Measurements from ENCODE around the gene COL8A2.

The COL8A2 gene

DNA sequence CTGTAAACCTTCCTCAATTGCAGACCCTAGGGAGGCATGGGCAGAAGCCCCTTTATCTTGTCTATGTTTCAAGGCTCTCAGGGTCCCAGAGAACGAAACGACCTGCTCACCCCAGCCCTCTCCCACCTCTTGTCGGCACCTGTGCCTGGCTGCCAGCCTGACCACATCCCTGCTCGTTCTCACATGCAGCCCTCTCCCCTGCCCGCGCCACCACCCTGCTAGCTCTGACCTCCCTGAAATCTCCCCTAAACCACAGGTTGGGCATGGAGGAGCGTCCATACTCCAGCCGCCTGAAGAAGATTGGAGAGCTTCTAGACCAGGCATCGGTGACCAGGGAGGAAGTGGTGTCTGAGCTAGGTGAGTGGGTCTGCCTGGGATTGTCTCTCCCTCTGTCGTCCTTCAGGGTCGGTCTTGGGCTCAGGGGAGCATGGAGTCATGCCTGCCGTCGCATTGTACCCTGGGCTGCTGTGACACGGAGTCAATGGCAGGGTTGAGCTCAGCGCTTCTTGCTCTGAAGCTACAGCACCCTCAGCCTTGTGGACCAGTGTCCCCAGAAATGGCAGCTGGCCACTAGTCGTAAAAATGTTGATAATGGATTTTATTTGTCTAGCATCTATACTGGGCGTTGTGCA lies 32.7 kb downstream of the COL8A2 start:
- no peak for DNase-seq (ENCODE audit: low read depth, low spot score)

DNA sequence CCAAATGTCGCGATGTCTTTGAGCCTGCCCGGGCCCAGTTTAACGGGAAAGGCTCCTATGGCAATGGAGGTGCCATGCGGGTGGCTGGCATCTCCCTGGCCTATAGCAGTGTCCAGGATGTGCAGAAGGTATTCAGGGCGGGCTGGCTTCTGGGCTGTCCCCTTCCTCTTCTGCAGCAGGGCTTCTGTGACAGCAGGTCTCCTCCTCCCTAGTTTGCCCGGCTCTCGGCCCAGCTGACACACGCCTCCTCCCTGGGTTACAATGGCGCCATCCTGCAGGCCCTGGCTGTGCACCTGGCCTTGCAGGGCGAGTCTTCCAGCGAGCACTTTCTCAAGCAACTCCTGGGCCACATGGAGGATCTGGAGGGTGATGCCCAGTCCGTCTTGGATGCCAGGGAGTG lies 33.3 kb downstream of the COL8A2 start:
- no peak for DNase-seq (ENCODE audit: low read depth, low spot score)

DNA sequence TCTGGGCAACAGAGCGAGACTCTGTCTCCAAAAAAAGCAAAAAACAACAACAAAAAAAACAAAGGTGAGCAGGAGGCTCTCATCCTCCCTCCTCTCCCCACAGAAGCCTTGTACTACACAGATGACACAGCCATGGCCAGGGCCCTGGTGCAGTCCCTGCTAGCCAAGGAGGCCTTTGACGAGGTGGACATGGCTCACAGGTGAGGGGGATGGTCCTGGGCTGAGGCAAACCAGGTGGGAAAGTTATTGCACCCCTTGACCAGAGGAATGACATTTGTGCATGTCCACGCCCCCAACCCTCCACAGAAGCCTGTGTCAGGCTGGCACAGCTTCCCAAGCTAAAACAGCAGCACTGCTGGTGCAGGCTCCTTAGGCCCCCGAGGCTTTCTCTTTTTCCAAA lies 33.9 kb downstream of the COL8A2 start:
- DNase-seq (ENCODE audit: low read depth, low spot score): no peak

GRCh38 chr1:36089393-36090121 lies 35.5 kb downstream of the COL8A2 start:
- peak; percentile 72 for DNase-seq (ENCODE audit: low read depth, low spot score)

DNA sequence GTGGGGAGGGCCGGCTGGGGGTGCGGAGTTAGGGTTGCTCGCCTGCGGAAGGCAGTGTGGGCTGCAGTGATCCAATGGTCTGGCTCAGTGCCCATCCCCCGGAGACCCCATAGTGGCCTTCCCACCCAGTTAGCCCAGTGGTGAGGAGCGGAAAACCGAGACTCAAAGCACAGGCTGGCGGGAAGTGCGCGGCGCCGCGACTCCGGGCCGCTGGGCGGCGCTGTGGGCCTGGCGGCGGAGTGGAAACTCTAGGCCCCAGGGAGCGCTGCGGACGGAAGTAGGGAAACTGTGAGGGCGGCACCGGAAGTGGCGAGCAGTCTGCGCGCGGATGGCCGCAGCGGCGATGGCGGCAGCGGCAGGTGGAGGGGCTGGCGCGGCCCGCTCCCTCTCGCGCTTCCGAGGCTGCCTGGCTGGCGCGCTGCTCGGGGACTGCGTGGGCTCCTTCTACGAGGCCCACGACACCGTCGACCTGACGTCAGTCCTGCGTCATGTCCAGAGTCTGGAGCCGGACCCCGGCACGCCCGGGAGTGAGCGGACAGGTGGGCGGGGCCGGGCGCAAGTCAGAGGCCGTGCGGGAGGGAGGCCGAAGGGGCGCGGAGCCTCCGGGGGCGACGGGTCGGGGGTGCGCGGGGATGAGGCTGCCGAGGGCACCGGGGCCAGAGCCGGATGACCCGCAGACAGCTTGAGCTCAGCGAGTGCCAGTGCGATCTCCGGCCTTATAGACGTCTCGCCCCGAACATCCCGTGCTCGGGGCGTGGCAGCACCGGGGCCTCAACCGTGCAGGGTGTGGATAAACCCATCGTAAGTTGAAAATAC lies 36.2 kb downstream of the COL8A2 start, which contains the start of gene ADPRS:
TSS of gene ADPRS (plus strand) at position 316 of the 816 bp plus-strand sequence. CDS start at position 329, 13 bp downstream.
- DNase-seq (ENCODE audit: low read depth, low spot score): peak; percentile 96

DNA sequence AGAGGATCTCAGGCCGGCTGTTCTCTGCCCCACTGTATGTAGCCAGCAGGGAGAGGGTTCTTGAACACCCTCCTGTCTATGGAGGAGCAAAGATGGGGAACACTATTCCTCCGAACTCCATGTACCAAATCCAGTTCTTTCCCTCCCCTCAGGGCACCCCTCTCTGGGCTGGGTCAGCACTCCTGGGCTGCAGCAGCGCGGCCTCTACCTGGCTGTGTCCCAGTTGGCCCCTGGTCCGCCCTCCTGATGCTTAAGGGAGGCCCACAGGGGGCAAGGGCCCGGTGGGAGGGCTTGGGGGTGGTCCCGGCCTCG lies 36.8 kb downstream of the COL8A2 start:
- no peak for DNase-seq (ENCODE audit: low read depth, low spot score)

DNA sequence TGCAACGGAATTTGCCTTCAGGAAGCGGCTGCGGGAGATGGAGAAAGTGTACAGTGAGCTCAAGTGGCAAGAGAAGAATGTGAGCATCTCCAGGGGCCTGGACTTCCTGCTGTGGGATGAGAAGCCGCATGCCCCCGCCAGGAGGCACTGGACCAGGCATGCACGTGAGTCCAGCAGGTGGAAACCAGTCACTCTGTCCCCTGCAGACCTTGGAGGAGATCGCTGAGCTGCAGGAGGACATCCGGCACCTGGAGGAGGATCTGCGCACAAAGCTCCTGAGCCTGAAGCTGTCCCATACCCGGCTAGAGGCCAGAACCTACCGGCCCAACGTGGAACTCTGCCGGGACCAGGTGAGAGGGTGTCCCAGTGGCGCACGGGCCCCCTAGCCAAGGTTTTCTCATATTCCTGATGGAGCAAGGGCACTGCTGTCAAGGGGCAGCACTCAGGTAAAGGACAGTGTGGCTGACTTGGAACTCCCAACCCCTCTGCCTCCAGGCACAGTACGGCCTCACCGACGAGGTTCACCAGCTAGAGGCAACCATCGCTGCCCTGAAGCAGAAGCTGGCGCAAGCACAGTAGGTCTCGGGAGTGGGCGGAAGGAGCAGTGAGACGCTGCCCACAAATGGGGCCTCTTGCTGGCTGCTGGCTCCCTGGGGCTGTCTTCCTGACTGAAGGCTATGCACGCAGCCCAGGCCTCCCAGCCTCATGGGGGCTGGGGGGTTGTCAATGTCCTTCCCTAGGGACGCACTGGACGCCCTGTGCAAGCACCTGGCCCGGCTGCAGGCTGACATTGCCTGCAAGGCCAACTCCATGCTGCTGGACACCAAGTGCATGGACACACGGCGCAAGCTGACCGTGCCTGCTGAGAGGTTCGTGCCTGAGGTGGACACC lies 37.5 kb downstream of the COL8A2 start:
- no peak for DNase-seq (ENCODE audit: low read depth, low spot score)

DNA sequence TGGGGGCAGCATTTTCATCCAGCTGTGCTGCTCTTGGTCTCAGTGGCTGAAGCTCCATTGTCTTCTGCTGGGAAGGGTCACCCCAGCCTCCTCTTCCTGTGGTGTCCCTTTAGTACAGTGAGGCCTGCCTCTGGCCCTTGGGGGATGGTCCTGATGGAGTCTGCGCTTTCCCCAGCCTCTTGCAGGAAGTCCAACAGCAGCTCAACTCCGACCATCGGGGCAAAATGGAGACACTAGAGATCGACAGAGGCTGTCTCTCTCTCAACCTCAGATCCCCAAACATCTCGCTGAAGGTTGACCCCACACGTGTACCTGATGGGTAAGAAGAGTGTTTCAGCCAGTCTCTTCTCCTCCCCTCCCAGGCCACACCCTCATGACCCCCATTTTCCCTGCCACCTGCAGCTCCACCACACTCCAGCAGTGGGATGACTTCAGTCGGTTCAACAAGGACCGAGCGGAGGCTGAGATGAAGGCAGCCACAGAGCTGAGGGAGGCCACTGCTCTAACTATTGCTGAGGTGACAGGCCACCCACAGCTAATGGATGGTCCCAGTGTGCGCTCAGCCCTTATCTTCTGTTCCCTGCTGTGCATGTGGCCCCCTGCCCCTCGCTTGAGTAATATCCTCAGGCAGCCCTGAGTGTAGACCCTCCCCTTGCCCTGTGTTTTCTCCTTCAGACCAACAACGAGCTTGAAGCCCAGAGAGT lies 38.3 kb downstream of the COL8A2 start:
- no peak for DNase-seq (ENCODE audit: low read depth, low spot score)

DNA sequence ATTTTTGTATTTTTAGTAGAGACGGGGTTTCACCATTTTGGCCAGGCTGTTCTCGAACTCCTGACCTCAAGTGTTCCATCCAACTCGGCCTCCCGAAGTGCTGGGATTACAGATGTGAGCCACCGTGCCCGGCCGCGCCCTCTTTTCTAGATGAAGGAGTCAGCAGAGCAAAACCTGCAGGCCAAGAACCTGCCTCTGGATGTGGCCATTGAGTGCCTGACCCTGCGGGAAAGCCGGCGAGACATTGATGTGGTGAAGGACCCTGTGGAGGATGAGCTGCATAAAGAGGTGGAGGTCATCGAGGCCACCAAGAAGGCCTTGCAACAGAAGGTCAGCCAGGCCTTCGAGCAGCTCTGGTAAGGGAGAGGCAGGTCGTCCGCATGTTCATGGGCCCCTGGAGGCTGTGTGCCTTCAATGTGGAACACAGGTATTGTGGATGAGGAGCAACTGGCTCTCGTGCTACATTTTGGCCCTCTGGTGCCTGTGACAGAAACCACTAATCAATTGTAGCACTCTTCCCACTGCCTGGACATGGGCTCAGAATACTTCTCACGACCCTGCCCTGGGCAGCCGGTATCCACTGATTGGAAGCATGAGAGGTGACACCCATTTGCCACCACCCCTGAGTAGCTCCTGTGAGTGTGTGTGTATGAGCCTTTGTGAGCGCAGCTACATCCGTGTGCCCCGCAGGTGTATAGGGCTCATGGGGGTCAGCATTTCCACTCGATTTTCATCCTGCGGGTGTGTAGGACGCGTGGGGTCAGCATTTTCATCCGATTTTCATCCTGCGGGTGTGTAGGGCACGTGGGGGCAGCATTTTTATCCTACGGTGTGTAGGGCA lies 39.1 kb downstream of the COL8A2 start:
- DNase-seq (ENCODE audit: low read depth, low spot score): no peak

DNA sequence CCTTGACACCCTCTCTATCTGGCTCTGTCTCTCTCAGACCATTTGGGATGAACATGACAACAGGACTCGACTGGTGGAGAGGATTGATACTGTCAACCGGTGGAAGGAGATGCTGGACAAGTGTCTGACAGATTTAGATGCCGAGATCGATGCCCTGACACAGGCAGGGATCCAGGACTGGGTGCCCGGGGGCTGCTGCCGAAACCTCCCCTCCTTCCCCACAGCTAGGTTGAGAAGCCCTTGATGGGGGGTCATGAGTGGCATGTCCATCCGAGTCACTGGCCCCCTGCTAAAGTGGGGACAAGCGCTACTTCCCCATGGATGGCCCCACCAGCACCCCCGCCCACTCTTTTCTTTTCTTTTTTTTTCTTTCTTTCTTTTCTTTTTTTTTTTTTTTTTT lies 39.9 kb downstream of the COL8A2 start:
- DNase-seq (ENCODE audit: low read depth, low spot score): no peak

- DNase-seq (ENCODE audit: low read depth, low spot score): peak; percentile 25
Observed at GRCh38 chr1:36084497-36085115, 40.4 kb downstream of the COL8A2 start.

DNA sequence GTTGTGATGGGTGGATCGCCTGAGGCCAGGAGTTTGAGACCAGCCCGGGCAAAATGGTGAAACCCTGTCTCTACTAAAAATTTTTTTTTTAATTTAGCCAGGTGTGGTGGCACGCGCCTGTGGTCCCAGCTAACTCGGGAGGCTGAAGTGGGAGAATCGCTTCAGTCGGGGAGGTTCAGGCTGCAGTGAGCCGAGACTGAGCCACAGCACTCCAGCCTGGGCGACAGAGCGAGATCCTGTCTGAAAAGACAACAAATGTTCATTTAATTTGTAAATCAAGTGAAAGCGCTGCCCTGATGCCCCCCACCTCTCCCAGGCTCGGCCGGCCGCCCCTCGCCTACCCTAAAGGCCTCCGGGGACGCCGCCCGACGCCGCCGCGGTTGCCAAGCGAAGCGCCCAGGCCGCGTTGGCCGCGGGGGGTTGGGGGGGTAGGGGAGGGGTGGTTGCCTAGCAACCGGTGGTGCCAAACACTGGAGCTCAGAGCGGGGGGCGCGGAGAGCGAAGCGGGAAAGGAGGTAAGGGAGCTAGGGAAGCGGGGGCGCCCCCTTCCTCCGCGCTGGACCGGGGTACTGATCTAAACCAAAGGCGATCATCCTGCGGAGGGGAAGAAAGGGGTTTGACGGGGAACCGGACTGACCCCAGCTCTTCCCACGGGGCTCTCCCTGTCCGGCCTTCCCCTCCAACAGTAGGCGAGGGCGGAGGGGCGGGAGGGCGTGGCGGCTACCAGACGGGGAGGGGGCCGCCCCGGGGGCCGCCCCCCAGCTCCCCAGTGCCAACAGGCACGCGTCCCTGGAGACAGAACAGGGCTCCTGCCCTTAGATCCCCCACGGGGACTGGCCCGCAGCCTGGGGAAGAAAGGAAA lies 41.2 kb downstream of the COL8A2 start, which contains the start of gene TEKT2:
TSS of gene TEKT2 (plus strand) at position 460 of the 862 bp plus-strand sequence. CDS start 828 bp downstream, outside the sequence.
- DNase-seq (ENCODE audit: low read depth, low spot score): peak; percentile 74

- no peak for DNase-seq (ENCODE audit: low read depth, low spot score)
Observed at GRCh38 chr1:36083219-36083618, 41.8 kb downstream of the COL8A2 start.

DNA sequence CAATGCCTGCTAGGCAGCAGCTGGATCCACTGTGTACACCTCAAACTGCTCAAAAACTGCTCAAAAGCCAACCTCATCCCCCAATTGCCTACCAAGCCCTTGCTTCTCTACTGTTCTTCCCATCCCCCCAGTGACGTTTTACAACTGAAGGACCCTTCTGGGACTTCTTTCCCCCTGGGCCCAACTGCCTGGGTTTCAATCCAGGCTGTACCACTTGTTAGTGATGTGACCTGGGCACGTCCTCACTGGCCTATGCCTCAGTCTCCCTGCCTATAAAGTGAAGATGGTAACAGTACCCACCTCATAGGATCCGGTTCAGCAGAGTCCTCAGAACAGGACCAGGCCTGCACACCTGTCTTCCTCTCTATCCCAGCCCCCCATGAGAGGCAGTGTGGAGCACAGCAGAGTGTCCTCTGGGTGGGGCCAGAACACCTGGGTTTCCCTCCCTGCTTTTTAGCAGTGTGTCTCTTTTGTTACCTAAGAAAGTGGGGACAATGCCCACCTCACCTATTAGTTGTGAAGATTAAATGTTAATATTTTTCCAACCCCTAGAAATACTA lies 43.0 kb downstream of the COL8A2 start:
- DNase-seq (ENCODE audit: low read depth, low spot score): no peak

- no peak for DNase-seq (ENCODE audit: low read depth, low spot score)
Observed at GRCh38 chr1:36080801-36081200, 44.2 kb downstream of the COL8A2 start.

DNA sequence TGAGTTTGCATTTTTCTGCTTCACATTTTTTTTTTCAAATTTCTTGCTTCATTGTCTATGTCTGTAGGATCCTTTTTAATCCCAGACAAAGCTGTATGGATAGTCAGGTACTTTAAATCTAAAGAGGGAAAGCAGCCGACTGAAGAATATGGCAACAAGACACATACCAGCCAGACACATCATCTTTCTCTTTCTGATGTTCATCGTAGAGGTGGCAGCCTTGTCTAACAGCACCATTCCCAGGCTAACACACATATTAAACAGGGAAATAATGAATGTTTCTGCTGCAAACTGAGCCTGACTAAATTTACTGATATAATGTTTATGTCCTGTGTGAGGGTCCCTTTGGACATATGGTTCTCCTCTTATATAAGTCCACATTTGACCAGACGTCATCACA lies 44.8 kb downstream of the COL8A2 start:
- DNase-seq (ENCODE audit: low read depth, low spot score): no peak

GRCh38 chr1:36076979-36077573 lies 47.9 kb downstream of the COL8A2 start:
- no peak for DNase-seq (ENCODE audit: low read depth, low spot score)

GRCh38 chr1:36070349-36070748 lies 54.7 kb downstream of the COL8A2 start:
- no peak for DNase-seq (ENCODE audit: low read depth, low spot score)

Data from astrocyte of the hippocampus (primary cell).